Epithelial cell of proximal tubule (primary cell): ENCODE measurements around the gene RPS25. TPM values are rescaled to one million over a fixed set of nuclear protein-coding genes. Genes with fewer than 3 reads are reported as not detected.
"Not testable (repeated sequence)": the region's sequence is repeated elsewhere in the genome, so short reads cannot be mapped to it uniquely, and the experiment has no call there.

Experiments
- DNase-seq: peaks from one replicate; pipeline ENCODE4 v3.0.0-alpha.2; 2011; ENCODE audit warnings: low read depth
- H3K4me3 ChIP-seq: 2 replicates; pipeline ENCODE4 v1.5.1; 2011; ENCODE audit warnings: low read depth, mild to moderate bottlenecking, low read length
- CTCF ChIP-seq: conservative IDR thresholded peaks from 2 replicates; pipeline ENCODE4 v1.5.1; 2012; ENCODE audit warnings: low read depth, mild to moderate bottlenecking, low read length
- total RNA-seq: library from RNA; depleted of rRNA; stranded (reverse); fragments of >200 nt; gene quantifications from 2 replicates; pipeline ENCODE4 v1.2.3, GENCODE V29; 2015

RPS25 gene
- total RNA-seq, result 1,815 and 2,833 TPM in 2 replicates

DNA sequence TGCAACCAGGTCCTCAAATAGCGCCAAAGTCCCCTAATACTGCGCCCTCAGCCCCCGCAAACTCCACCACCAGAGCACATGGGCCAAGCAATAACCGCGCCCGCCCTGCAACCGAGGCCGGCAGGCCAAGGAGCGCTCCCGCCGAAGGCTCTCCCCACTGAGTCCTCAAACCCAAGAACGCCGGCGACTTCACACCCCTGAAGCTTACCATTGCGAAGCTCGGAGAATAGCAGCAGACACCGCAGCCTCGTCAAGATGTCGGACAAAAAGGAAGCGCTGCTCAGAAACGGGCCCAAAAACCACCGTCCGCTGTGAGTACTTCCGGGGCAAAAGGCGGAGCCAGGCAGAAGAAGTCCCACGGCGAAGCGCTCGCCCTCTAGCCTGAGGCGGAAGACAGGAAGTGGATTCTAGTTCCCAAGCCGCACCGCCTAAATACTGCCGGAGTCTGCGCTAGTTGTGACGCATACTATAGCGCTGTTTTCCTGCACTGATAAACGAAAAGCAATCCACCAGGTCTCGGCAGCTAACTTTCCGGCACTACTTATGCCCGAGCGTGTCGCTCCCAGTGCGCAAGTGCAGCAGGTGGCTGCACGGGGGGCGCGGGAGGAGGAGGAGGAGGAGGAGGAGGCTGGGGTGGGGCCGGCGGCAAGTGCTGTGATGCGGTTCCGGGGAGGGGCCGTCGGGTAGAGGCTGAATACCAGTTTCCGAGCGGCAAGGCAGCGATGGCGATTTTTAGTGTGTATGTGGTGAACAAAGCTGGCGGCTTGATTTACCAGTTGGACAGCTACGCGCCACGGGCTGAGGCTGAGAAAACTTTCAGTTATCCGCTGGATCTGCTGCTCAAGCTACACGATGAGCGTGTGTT lies at the start of gene RPS25, which contains the start of gene TRAPPC4:
Gene RPS25 (minus strand): TSS at position 270 of the 865 bp plus-strand sequence. CDS start 59 bp downstream, at position 211.
Gene TRAPPC4 (plus strand): TSS at position 693 of the 865 bp plus-strand sequence. CDS start 30 bp downstream, at position 723.
- peak; percentile 75 for DNase-seq
- H3K4me3 ChIP-seq, result peak within 1 kb of the TSS; percentile 88
- no peak for TF ChIP-seq CTCF

DNA sequence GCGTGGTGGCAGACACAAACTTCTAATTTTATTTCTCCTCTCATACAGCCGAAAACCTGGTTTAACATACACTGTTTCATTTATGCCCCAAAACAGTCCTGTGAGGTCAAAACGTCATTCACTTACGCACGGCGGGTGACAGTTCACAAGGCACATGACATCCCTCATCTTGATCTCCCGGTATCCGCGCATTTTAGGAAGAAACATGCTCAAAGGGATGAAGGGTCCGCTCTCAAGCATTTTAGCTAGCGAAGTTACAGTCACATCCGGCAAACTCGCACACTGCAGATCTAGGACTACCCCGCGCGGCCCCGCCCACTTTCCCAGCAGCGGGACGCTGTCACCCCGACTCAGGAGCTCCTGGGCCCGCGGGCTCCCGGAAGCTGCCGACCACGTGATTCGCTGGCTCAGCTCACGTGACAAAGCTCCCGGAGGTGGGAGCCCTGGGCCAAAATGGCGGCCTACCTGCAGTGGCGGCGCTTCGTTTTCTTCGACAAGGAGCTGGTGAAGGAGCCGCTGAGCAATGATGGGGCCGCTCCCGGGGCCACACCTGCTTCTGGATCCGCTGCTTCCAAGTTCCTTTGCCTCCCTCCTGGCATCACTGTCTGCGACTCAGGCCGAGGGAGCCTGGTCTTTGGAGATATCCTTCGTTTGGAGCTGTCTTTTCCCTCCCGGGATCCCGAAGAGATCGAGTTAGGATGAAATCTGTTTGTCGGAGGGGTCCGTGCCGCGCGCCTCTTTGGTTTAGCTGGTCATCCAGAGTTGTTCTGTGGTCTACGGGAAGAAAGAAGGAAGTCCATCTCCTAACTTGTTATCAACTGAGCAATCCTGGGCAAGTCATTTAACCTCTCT lies 49.5 kb upstream of the RPS25 start, which contains the start of gene VPS11:
Gene VPS11 (plus strand): TSS at position 448 of the 852 bp plus-strand sequence. CDS start 6 bp downstream, at position 454.
- peak; percentile 56 for DNase-seq
- peak within 1 kb of the TSS; percentile 100 for H3K4me3 ChIP-seq
- no peak for TF ChIP-seq CTCF

DNA sequence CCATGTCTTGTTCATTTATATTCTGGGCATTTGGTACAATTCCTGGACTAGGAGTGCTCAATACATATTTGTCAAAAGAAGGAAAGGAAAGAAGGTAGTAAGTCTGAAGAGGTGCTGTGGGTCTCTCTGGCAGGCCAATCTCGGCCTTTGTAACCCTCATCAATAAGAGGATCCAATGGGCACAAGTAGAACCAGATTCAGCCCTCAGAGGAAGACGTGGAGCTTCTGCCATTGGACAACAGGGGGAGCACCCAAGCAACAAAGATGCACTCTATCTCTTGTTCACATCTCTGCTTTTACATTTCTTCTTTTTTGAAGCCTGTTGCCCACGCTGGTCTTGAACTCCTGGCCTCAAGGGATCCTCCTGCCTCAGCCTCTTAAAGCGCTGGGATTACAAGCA lies 47.2 kb upstream of the RPS25 start:
- peak; percentile 50 for TF ChIP-seq CTCF
- H3K4me3 ChIP-seq, result no peak overlapping the region
- DNase-seq, result no peak

DNA sequence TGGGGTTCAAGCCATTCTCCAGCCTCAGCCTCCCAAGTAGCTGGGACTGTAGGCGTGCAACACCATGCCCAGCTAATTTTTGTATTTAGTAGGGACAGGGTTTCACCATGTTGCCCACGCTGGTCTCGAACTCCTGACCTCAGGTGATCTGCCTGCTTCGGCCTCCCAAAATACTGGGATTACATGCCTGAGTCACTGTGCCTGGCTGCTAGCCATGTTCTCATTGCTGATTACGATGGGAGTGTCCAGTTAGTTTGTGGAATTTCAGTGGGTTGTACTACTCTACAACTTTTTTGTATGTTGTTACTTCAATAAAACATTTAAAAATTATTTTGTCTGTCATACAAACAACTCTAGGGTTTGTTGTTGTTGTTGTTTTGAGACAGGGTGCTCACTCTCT lies 44.6 kb upstream of the RPS25 start:
- H3K4me3 ChIP-seq, result no peak overlapping the region
- no peak for DNase-seq
- TF ChIP-seq CTCF, result no peak

DNA sequence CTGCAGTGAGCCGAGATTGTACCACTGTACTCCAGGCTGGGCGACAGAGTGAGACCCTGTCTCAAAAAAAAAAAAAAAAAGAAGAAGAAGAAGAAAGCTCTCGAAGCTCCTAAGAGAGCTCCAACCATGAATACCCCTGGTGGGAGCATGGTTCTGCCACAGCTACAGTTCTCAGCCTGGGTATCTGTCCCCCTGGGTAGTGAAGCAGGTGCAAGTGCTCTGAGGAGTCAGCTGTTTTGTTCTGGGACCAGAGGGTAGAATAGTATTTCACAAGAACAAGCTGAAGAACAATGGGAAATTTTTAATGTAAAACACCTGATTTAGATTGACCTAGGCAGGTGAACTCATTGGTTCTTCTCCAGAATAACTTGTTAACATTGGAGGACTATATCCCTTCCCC lies 43.1 kb upstream of the RPS25 start:
- TF ChIP-seq CTCF, result no peak
- no peak overlapping the region for H3K4me3 ChIP-seq
- no peak for DNase-seq

DNA sequence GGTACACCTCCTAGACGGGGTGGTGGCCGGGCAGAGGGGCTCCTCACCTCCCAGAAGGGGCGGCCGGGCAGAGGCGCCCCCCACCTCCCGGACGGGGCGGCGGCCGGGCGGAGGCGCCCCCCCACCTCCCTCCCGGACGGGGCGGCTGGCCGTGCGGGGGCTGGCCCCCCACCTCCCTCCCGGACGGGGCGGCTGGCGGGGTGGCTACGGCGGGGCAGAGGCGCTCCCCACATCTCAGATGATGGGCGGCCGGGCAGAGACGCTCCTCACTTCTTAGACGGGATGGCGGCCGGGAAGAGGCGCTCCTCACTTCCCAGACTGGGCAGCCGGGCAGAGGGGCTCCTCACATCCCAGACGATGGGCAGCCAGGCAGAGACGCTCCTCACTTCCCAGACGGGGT lies 41.0 kb upstream of the RPS25 start:
- not testable (repeated sequence) for H3K4me3 ChIP-seq

More for the DNA sequence above, 41.0 kb upstream of the RPS25 start:
- DNase-seq, result not testable (repeated sequence)
